ENCODE data around the gene RRAGC.

- no peak for TF ChIP-seq TAF1 (IDR thresholded peaks at IDR 0.05; ENCODE audit: low read depth)
- TF ChIP-seq, protein P1, sequence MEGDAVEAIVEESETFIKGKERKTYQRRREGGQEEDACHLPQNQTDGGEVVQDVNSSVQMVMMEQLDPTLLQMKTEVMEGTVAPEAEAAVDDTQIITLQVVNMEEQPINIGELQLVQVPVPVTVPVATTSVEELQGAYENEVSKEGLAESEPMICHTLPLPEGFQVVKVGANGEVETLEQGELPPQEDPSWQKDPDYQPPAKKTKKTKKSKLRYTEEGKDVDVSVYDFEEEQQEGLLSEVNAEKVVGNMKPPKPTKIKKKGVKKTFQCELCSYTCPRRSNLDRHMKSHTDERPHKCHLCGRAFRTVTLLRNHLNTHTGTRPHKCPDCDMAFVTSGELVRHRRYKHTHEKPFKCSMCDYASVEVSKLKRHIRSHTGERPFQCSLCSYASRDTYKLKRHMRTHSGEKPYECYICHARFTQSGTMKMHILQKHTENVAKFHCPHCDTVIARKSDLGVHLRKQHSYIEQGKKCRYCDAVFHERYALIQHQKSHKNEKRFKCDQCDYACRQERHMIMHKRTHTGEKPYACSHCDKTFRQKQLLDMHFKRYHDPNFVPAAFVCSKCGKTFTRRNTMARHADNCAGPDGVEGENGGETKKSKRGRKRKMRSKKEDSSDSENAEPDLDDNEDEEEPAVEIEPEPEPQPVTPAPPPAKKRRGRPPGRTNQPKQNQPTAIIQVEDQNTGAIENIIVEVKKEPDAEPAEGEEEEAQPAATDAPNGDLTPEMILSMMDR (IDR thresholded peaks at IDR 0.05; ENCODE audit: poor library complexity, severe bottlenecking) = no peak
Observed at GRCh38 chr1:38892976-38893375, 33.4 kb upstream of the RRAGC start.
